HG03039 (cell line): Measurements from ENCODE around the gene SOX18.
"Not testable (repeated sequence)": the region's sequence is repeated elsewhere in the genome, so short reads cannot be mapped to it uniquely, and the experiment has no call there.

Experiments used
- ATAC-seq: cut with Tn5 transposase; IDR thresholded peaks from one replicate; pipeline ENCODE4 v1.9.1; 2021; ENCODE audit warnings: mild to moderate bottlenecking, moderate library complexity; ENCODE audit not compliant: unreplicated experiment

SOX18 gene

DNA sequence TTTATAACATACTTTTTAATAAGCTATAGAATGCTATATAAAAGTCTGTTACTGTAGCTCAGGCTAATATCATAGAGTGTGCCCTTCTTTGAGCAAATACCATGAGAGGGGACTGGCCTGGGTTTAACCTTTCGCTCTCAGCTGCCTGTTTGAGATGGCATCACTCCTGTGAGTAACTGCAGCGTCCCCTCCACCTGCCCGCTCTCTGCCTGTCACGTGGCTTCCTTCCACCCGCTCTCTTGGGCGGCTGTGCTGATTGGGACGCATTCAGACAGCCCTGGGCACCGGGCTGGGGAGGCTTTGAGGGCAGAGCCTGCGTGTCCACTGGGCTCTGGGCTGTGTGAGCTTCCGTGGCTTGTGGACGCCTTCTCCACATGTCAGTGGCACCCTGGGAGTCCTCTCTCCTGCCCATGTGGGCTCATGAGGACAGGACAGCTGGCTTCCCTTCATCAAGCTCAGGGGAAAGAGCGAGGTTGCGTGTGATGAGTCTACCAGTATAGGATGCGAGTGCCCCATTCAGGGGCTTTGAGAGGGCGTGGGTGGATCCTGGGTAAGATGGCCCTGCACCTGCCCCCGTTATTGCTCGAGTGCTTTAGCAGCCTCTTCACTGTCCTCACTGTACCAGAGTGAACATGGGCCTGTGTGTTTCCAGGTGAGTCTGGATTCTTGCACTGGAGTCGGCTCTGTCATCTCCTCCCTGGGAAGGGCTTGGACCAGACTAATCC is 24.2 kb downstream of the SOX18 start:
- ATAC-seq = no peak

DNA sequence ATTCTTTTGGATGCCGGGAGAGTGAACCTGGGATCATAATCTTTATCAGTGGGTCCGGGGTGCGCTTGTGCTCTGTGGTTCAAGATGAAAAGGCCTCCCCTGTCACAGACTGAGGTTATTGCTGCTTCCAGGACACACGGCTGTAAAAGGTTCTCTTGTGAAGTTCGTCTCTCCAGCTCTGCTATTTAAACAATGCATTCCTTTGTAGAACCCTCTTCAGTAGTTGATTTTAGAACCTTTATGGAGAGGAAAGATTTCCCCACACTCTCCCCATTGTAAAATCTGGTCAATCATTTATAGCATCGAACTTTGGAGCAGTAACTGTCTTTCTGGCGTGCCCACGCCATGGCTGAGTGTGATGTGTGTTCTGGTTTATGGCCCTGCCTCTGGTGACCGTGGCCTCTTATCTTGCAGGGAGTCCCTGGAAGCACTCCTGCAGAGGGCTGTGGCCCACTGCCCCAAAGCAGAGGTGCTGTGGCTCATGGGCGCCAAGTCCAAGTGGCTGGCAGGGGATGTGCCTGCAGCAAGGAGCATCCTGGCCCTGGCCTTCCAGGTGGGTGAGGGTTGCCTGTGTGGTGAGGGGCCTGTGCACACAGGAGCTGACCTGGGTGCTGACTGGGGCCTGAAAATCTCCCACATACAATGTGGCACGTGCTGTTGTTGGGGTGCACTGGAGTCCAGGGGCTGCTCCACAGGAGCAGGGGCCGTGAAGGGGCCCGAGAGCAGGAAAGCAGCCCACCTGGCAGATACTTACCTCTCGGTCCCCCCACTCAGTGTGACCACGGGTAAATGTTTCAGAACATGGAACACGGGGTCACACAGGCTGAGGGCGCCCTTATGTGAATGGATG is 25.1 kb downstream of the SOX18 start:
- ATAC-seq = no peak

DNA sequence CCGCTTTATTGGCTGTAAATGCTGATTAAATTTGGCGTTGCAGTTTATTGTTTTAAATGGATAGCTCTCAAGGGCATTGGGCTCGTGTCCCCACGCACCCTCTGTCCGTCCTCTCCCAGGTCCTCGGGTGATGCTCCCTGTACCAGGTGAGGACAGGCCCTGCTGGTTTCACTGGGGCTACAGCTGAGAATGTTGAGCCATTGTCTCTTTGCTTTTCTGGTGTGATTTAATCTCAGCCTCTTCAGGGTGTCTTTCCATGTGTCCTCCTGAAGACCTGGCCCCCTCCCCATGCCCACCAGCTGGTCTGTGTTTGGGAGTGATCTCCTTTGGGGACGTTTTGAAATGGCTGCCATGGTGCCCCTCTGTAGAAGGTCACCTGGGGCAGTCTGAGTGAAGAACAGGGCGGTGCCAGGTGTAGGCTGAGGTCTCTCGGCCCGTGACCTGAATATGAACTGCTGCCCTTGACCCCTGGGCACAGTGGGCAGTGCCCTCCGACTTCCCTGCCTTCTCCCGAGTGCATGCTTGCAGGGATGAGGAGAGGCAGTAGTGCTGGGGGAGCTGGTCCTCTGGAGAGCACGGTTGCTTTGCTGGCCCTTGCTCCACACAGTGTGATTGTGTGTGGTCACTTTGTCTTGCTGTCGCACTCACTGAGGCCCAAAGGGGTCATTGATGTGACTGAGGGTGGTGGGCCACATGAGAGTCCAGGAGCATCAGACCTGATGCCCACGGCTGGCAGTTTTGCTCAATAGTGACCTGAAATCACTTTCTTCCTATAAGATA is 25.9 kb downstream of the SOX18 start:
- no peak for ATAC-seq

DNA sequence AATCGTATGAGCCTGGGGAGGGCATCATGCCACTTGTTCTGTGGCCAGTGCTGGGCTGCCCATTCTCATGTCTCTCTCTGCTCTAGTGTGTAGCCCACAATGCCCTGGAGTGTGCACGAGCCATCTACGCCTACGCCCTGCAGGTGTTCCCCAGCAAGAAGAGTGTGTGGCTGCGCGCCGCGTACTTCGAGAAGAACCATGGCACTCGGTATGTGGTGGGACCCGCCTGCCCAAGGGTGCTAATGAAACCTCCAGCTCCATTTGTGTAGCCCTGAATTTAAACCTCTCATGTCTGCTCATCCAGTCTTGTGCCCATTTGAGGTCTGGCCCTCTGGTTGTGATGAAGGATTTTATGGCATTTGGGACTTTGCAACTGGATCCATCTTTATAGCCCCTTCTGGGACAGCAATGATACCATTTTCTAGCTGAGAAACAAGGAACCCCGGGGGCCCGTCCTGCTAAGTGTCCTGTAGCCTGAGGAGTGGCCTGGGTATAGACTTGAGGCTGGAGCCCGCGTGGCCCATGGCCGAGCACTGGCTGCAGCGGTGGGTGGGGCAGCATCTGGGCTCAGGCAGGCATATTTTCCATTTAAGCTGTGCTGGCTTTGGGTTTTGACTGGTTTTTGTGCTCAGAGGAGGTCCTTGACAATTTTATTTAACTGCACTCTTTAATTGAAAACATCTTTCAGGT is 26.6 kb downstream of the SOX18 start:
- no peak for ATAC-seq

DNA sequence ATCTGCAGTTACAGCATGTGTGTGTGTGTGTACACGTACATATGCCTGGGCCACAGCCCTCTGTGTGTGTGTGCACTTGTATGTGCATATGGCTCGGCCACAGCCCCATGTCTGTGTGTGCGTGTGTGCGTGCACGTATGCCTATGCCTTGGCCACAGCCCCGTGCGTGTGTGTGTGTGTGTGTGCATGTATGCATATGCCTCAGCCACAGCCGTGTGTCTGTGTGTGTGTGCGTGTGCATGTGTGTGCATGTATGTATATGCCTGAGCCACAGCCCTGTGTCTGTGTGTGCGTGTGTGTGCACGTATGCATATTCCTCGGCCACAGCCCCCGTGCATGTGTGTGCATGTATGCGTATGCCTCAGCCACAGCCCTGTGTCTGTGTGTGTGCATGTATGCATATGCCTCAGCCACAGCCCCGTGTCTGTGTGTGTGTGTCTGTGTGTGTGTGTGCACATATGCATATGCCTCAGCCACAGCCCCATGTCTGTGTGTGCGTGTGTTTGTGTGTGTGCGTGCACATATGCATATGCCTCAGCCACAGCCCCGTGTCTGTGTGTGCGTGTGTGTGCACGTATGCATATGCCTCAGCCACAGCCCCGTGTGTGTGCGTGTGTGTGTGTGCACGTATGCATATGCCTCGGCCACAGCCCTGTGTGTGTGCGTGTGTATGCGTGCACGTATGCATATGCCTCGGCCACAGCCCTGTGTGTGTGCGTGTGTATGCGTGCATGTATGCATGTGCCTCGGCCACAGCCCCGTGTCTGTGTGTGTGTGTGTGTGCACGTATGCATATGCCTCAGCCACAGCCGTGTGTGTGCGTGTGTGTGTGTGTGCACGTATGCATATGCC is 28.1 kb downstream of the SOX18 start:
- ATAC-seq = no peak

DNA sequence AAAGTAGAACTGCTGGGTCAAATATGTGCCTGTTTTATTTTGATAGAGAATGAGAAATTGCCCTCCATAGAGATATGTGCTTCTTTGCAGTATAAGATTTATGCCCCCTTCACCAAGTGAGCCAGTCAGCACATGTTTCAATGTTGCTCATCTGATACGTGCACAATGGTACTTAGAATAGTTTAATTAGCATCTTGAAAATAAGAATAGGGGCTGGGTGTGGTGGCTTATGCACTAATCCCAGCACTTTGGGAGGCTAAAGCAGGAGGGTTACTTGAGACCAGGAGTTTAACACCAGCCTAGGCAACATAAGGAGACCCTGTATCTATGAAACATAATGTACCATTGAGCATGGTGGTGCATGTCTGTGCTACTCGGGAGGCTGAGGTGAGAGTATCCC is 33.8 kb downstream of the SOX18 start:
- no peak for ATAC-seq

DNA sequence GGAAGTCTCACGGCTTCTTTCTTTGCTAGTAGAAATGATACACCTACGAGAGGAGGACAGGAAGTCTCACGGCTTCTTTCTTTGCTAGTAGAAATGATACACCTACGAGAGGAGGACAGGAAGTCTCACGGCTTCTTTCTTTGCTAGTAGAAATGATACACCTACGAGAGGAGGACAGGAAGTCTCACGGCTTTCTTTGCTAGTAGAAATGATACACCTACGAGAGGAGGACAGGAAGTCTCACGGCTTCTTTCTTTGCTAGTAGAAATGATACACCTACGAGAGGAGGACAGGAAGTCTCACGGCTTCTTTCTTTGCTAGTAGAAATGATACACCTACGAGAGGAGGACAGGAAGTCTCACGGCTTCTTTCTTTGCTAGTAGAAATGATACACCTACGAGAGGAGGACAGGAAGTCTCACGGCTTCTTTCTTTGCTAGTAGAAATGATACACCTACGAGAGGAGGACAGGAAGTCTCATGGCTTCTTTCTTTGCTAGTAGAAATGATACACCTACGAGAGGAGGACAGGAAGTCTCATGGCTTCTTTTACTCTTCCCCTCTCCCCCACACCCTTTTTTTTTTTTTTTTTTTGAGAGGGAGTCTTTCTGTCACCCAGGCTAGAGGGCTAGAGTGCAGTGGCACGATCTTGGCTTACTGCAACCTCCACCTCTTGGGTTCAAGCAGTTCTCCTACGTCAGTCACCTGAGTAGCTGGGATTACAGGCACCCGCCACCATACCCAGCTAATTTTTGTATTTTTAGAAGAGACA is 36.9 kb downstream of the SOX18 start:
- not testable (repeated sequence) for ATAC-seq

DNA sequence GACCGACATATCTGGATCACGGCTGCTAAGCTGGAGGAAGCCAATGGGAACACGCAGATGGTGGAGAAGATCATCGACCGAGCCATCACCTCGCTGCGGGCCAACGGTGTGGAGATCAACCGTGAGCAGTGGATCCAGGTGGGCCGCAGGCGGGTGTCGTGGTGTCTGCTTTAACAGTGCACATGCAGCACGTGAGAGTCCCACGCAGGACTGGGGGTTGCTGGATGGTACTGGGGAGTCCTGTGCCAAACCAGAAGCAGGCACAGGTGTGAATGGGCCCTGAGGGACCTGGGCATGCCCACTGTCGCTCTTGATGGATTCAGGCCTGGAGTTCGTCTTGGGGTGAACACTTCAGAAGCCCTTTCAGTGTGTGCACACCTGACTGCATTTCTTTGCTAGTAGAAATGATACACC is 38.1 kb downstream of the SOX18 start:
- no peak for ATAC-seq

DNA sequence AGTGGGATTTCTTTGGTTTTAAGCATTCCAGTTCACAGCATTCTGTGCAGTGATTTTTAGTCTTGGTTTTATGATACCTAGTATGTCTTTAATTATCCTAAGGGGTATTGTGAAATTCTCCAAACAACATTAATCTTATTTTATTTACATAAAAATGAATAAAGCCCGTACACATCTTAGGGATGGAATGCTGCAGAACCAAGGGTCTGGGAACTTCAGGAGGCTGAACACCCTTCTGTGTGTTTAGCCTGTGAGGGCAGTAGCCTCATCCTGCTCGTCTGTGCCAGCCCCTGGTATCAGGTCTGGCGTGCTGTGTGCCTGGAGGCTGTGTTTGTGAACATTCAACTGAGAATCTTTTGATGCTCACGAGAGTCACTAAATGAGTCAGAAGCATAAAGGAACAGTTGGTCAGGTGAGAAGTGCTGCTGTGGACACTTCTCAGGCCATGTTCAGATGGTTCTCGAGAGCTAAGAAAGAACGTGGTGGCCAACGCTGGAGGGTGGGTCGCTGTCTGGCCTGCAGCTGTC is 38.7 kb downstream of the SOX18 start:
- ATAC-seq = no peak

DNA sequence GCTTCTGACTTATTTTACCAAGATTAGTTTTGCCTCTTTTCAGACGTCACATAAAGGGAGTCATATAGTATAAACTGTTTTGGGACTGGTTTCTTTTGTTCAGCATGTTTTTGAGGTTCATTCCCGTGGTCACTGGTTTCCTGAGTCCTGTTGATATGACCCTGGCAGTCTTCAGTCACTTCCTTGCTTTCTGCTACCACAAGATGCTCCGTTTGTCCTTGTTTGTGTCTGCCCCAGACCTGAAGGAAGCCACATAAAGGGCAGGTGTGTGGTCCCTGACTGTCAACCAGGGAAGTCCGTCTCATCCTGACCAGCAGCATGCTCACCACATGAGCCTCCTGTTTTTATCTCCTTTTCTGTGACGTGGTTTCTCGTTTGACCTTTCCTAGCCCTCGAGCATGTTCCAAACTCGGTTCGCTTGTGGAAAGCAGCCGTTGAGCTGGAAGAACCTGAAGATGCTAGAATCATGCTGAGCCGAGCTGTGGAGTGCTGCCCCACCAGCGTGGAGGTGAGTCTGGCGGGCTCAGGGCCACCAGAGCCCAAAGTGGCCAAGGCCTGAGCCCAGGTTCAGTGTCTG is 39.5 kb downstream of the SOX18 start:
- no peak for ATAC-seq

DNA sequence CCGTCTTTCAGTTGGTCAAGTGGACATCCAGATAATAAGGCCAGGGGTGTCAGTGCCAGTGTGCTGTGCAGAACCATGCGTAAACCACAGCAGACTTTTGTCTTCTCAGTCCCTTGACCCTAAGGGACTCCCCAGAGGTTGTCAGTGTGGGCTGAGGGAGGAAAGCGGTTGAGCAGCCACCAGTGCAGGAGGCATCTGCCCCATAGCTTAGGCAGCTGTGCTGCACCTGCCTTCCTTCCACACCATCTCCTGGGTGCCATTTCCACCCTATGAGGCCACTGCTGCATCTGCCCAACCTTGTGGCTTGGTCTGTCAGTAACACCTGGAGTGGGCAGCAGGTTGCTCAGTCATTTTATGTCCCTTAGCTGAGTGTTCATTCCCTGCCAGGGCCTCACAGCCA is 42.5 kb downstream of the SOX18 start:
- no peak for ATAC-seq

DNA sequence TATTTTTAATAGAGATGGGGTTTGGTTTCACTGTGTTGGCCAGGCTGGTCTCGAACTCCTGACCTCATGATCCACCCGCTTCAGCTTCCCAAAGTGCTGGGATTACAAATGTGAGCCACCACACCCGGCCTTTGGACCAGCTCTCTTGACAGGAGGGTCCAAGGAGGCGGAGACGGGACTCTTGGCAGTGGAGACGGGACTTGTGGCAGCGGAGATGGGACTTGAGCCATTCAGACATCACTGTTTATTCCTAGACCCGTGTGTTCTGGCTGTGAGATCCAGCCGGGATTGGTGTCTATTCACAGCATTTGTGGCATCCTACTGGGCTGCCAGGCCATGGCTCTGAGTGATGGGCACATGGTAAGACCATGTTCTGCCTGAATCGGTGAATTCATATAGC is 42.9 kb downstream of the SOX18 start:
- no peak for ATAC-seq

DNA sequence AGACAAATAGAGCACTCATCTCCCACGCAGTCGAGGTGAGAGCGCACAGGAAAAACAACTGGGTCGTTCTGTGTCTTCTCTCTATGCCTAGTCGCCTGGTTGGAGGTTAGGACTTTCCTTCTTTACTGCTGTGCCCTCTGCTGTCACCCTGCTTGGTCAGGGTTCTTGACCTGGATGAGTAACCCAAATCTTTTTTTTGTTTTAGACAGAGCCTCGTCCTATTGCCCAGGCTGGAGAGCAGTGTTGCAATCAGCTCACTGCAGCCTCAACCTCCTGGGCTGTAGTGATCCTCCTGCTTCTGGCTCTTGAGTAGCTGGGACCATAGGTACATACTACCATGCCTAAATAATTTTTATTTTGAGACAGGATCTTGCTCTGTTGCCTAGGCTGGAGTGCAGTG is 44.0 kb downstream of the SOX18 start:
- ATAC-seq = no peak

DNA sequence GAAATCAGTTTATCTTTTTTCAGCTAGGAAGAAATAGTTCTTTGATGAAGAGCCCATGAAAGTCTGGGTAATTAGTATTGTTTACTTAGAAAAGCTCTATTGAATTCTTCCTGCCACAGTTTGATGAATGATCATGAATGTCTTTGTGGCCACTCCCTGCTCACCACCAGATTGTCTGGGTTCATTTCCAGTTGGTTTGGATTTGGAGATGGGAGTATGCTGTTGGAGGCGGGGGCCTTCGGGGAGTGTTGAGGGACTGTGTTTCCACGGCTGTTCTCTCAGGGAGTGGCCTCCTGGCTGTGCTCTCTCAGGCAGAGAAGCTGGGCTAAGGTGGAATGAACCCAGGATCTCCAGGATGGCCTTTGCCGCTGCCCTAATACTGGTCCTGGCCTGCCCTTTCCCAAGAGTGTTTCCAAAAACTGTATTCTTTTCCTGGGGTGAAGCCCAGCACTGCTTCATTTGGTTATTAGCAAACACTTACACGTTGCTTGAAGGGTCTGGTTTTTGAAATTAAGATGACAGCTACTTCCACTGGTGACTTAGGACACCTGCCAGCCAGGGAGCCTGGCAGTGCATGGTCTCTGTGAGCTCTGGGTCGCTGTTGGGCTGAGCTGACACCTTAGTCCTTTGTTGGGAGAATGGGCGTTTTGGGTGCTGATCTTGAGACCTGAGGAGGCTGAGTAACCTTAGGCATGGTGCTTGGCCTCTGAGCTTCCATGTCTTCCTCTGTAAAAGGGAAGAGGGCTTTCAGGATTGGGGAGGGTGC is 45.3 kb downstream of the SOX18 start:
- ATAC-seq = no peak

DNA sequence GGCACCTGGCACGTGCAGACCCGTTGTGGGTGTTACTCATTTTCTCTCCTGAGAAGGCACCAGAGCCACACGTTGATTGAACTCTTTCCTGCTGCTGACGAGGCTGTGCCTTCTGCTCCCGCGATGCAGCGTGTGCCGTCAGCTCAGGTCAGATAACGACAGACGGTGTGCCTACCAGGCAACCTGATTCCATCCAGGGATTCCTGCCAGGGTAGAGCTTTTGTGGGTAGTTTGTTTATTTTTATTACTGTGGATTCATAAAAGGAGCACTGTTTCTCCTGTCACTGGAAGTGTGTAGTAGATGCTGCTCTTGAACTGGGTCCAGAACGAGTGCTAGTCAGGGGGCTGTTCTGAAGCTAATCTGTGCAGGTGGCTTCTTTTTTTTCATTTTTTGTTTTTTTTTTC is 47.8 kb downstream of the SOX18 start:
- no peak for ATAC-seq

DNA sequence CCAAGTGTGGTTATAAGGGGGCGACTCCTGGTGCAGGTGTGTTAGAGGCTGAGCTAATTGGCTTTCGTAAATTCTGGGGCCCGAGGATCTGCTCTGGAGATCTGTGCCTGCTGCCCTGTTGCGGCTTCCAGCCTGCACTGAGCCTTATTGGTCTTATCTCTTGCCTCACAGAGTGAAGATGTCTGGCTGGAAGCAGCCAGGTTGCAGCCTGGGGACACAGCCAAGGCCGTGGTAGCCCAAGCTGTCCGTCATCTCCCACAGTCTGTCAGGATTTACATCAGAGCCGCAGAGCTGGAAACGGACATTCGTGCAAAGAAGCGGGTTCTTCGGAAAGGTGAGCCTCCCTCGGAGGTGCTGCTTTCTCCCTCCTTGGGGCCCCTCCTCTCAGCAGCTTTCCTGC is 48.5 kb downstream of the SOX18 start:
- no peak for ATAC-seq
